Activated CD8-positive, alpha-beta memory T cell treated with anti-CD3 and anti-CD28 coated beads, Interleukin-2, amount 10 ng/mL, durations not matched to agents 7 days and 5 days (primary cell): Measurements from ENCODE around the gene PRXL2A. TPM values are rescaled to one million over a fixed set of nuclear protein-coding genes. Genes with fewer than 3 reads are reported as not detected.
"Not testable (repeated sequence)": the region's sequence is repeated elsewhere in the genome, so short reads cannot be mapped to it uniquely, and the experiment has no call there.

Experiments used
- ATAC-seq: fragments of 150-1000 bp; cut with Tn5 transposase; one replicate; pipeline ENCODE4 v1.10.0; 2021; ENCODE audit warnings: moderate library complexity
- CTCF ChIA-PET: fragments of 350-600 bp; sonication (Branson Sonifier 250); formaldehyde crosslinking; loops from one replicate; lab custom pipeline; 2021; ENCODE audit warnings: antibody characterized with exemption; lab: Charles Lee
- DNase-seq: peaks from one replicate; pipeline ENCODE4 v3.0.0-alpha.2; 2020
- H3K27ac Mint-ChIP-seq: one replicate; pipeline ENCODE4 v1.8.0; 2021; ENCODE audit warnings: mild to moderate bottlenecking, mixed read lengths
- H3K27me3 Mint-ChIP-seq: one replicate; pipeline ENCODE4 v1.8.0; 2021; ENCODE audit warnings: mixed read lengths
- H3K36me3 Mint-ChIP-seq: one replicate; pipeline ENCODE4 v1.8.0; 2021; ENCODE audit warnings: mild to moderate bottlenecking, mixed read lengths
- H3K4me1 Mint-ChIP-seq: one replicate; pipeline ENCODE4 v1.8.0; 2021; ENCODE audit warnings: mixed read lengths
- H3K4me3 Mint-ChIP-seq: one replicate; pipeline ENCODE4 v1.8.0; 2021; ENCODE audit warnings: mild to moderate bottlenecking, moderate library complexity, mixed read lengths
- H3K9me3 Mint-ChIP-seq: one replicate; pipeline ENCODE4 v1.8.0; 2022; ENCODE audit warnings: low read depth, mixed read lengths
- total RNA-seq, 2 experiments: library from RNA; stranded (reverse); gene quantifications; one replicate each; pipeline ENCODE4 v1.2.3, GENCODE V29; 2021

PRXL2A gene
- 10 to 100 TPM in 1 of 2 experiments, 1 to 10 TPM in 1; 8.1 to 12.2 TPM for total RNA-seq

DNA sequence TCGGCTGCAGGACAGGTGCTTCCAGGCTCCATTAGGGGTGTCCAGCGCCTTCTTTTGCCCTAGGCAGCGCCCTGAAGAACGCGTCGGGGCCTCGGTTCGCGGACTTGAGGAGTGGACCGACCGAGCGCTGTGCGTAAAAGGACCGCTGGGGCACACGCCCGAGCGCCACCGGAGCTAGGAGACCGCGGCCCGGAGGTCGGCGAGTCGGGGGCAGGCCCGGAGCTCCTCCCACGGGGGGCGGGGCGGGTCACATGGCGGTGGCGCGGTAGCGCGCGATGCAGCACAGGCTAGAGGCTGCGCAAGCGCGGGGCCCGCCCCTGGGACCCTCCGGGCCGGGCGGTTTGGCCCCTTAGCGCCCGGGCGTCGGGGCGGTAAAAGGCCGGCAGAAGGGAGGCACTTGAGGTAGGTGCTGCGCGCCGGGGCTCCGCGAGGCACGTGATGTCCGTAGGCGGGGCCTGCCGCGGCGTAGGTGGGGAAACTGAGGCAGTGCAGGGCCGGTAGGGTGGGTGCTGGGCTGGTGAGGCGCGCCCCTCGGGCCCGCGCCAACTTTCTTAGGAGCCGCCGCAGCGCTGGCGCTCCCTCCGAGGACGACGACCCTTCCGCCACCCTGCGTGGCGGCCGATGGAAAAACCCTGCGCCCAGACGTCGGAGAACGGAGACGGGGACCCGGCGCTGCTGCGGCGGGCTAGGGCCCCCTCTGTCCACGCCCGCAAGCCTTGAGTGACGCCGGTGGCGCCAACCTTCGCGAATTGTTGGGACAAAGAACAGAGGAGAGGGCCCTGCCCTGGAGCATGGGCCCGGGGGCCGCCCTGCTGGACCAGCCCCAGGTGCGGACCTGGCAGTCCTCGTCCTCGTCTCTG is at the start of gene PRXL2A:
TSS of gene PRXL2A (plus strand) at position 310 of the 860 bp plus-strand sequence. CDS start 11,917 bp downstream, outside the sequence.
- Mint-ChIP-seq H3K9me3 (no peaks in the 10 kb centered on the region), H3K27me3 (peaks cover 19% of the 10 kb centered on the region), H3K27ac (no peak within 1 kb of the TSS), H3K36me3 (no peaks in the 10 kb centered on the region), H3K4me1 (peaks cover 11% of the 10 kb centered on the region), H3K4me3 (peak within 1 kb of the TSS; percentile 69)
- CTCF ChIA-PET, result interaction anchor here (0.8 to 2.3 kb wide), 11 partner anchors 11 to 148 kb away, joined by 3 to 15 read pairs (median 3); no protein-coding TSS in a partner anchor
- ATAC-seq (peak; percentile 99), DNase-seq (peak; percentile 87)

- H3K4me1 Mint-ChIP-seq, CTCF ChIA-PET, H3K4me3 Mint-ChIP-seq, H3K27ac Mint-ChIP-seq, ATAC-seq, H3K9me3 Mint-ChIP-seq, H3K36me3 Mint-ChIP-seq, DNase-seq: not testable (repeated sequence)
- peaks cover 50% of the 10 kb centered on the region for H3K27me3 Mint-ChIP-seq
Measured at GRCh38 chr10:80358925-80359324, 49.4 kb upstream of the PRXL2A start.

GRCh38 chr10:80359644-80360043 is 48.7 kb upstream of the PRXL2A start:
- no peak overlapping the region for H3K4me3 Mint-ChIP-seq
- H3K4me1 Mint-ChIP-seq, result peaks cover 8% of the 10 kb centered on the region
- CTCF ChIA-PET, result no interaction called here
- no peaks in the 10 kb centered on the region for H3K36me3 Mint-ChIP-seq
- no peak overlapping the region for H3K27ac Mint-ChIP-seq
- no peaks in the 10 kb centered on the region for H3K9me3 Mint-ChIP-seq
- ATAC-seq (no peak), DNase-seq (no peak)
- H3K27me3 Mint-ChIP-seq, result peaks cover 51% of the 10 kb centered on the region

GRCh38 chr10:80365510-80365909 is 42.8 kb upstream of the PRXL2A start:
- H3K36me3 Mint-ChIP-seq, result peaks cover 7% of the 10 kb centered on the region
- H3K27ac Mint-ChIP-seq, result no peak overlapping the region
- peaks cover 7% of the 10 kb centered on the region for H3K9me3 Mint-ChIP-seq
- H3K4me3 Mint-ChIP-seq, result no peak overlapping the region
- CTCF ChIA-PET, result no interaction called here
- ATAC-seq (no peak), DNase-seq (no peak)
- no peaks in the 10 kb centered on the region for H3K4me1 Mint-ChIP-seq
- peaks cover 22% of the 10 kb centered on the region for H3K27me3 Mint-ChIP-seq

DNA sequence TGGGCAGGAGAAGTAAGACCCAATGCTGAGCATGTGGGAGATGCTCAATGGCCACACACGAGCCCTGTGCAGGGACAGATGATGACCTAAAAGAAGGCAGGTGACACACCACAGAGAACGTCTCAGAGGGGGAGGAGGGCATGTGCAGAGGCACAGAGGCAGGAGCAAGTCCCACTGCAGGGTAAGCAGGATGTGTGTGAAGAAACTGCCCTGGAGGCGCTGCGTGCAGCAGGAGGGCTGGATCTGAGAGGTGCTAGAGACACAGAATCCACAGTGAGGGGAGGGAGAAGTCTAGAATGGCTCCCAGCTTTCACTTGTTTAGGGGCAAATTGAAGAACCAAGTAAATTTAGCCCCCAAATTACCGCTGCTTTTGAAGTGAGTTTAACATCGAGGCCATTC is 36.9 kb upstream of the PRXL2A start:
- H3K4me3 Mint-ChIP-seq, result no peak overlapping the region
- ATAC-seq (no peak), DNase-seq (no peak)
- CTCF ChIA-PET, result no interaction called here
- H3K27ac Mint-ChIP-seq, result no peak overlapping the region
- H3K36me3 Mint-ChIP-seq, result peaks cover 7% of the 10 kb centered on the region
- no peaks in the 10 kb centered on the region for H3K4me1 Mint-ChIP-seq
- H3K27me3 Mint-ChIP-seq, result peaks cover 10% of the 10 kb centered on the region
- H3K9me3 Mint-ChIP-seq, result peaks cover 7% of the 10 kb centered on the region

DNA sequence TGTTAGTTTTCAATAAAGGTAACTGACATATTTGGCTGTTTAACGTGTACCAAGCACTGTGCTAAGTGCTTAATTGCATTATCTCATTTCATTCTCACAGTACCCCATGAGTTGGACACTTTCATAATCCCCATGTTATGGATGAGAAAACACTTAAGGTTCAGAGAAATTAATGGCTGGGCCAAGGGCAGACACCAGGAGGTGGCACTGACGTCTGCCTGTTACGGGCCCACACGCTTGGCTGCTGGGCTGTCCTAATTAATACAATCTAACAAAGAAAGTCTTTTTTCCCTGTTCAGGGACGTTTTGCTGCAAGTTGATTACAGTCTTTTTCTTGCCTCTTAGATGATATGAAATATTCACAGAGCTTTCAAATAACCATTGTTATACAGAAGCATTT is 35.7 kb upstream of the PRXL2A start:
- DNase-seq, result no peak
- no peak for ATAC-seq
- Mint-ChIP-seq H3K36me3 (peaks cover 4% of the 10 kb centered on the region), H3K27me3 (peaks cover 14% of the 10 kb centered on the region), H3K27ac (no peak overlapping the region), H3K4me3 (no peak overlapping the region), H3K9me3 (peaks cover 4% of the 10 kb centered on the region), H3K4me1 (peaks cover 1% of the 10 kb centered on the region)
- CTCF ChIA-PET, result interaction anchor here (0.6 to 1.0 kb wide), 2 partner anchors 7 to 231 kb away, joined by 3 read pairs; no protein-coding TSS in a partner anchor

GRCh38 chr10:80373502-80373901 is 34.8 kb upstream of the PRXL2A start:
- DNase-seq (no peak), ATAC-seq (no peak)
- CTCF ChIA-PET, result no interaction called here
- Mint-ChIP-seq H3K4me1 (peaks cover 6% of the 10 kb centered on the region), H3K27me3 (peaks cover 10% of the 10 kb centered on the region), H3K9me3 (no peaks in the 10 kb centered on the region), H3K4me3 (no peak overlapping the region), H3K36me3 (no peaks in the 10 kb centered on the region), H3K27ac (no peak overlapping the region)

DNA sequence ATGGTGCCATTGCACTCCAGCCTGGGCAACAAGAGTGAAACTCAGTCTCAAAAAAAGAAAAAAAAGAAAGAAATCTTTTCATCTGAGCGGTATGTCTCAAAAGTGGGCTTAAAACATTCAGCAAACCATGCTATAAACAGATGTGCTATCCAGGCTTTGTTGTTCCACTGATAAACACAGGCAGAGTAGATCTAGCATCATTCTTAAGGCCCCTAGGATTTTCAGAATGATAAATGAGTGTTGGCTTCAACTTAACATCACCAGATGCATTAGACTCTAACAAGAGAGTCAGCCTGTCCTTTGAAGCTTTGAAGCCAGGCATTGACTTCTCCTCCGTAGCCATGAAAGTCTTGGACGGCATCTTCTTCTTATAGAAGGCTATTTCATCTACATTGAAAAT is 28.6 kb upstream of the PRXL2A start:
- no peaks in the 10 kb centered on the region for H3K9me3 Mint-ChIP-seq
- H3K36me3 Mint-ChIP-seq, result no peaks in the 10 kb centered on the region
- H3K27me3 Mint-ChIP-seq, result peaks cover 18% of the 10 kb centered on the region
- peaks cover 15% of the 10 kb centered on the region for H3K4me1 Mint-ChIP-seq
- no peak for ATAC-seq
- no peak overlapping the region for H3K27ac Mint-ChIP-seq
- DNase-seq, result no peak
- H3K4me3 Mint-ChIP-seq, result no peak overlapping the region
- CTCF ChIA-PET, result interaction anchor here (1.0 to 4.7 kb wide), 4 partner anchors 7 to 205 kb away, joined by 3 to 36 read pairs (median 6); no protein-coding TSS in a partner anchor

DNA sequence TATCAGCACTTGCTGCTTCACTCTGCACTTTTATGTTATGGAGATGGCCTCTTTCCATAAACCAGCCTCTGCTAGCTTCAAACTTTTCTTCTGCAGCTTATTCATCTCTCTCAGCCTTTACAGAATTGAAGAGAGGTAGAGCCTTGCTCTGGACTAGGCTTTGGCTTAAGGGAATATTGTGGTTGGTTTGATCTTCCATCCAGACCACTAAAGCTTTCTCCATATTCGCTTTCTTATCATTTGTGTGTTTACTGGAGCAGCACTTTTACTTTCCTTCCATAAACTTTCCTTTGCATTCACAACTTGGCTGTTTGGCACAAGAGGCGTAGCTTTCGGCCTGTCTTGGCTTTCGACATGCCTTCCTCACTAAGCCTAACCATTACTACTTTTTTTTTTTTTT is 28.2 kb upstream of the PRXL2A start:
- no peak overlapping the region for H3K27ac Mint-ChIP-seq
- CTCF ChIA-PET, result interaction anchor here (0.6 to 4.7 kb wide), 5 partner anchors 8 to 1899 kb away, joined by 3 to 36 read pairs (median 3); no protein-coding TSS in a partner anchor
- no peak for DNase-seq
- H3K36me3 Mint-ChIP-seq, result no peaks in the 10 kb centered on the region
- H3K4me1 Mint-ChIP-seq, result peaks cover 15% of the 10 kb centered on the region
- peaks cover 18% of the 10 kb centered on the region for H3K27me3 Mint-ChIP-seq
- no peak overlapping the region for H3K4me3 Mint-ChIP-seq
- no peak for ATAC-seq
- no peaks in the 10 kb centered on the region for H3K9me3 Mint-ChIP-seq

- peak; percentile 59 for ATAC-seq
- CTCF ChIA-PET, result interaction anchor here (0.7 to 4.7 kb wide), 9 partner anchors 9 to 168 kb away, joined by 3 to 36 read pairs (median 4); partner anchors contain the start of gene PRXL2A
- peak; percentile 72 for DNase-seq
- Mint-ChIP-seq H3K4me3 (no peak overlapping the region), H3K36me3 (no peaks in the 10 kb centered on the region), H3K27ac (no peak overlapping the region), H3K27me3 (peaks cover 13% of the 10 kb centered on the region), H3K9me3 (no peaks in the 10 kb centered on the region), H3K4me1 (peaks cover 14% of the 10 kb centered on the region)
Measured at GRCh38 chr10:80382989-80383388, 25.4 kb upstream of the PRXL2A start.

DNA sequence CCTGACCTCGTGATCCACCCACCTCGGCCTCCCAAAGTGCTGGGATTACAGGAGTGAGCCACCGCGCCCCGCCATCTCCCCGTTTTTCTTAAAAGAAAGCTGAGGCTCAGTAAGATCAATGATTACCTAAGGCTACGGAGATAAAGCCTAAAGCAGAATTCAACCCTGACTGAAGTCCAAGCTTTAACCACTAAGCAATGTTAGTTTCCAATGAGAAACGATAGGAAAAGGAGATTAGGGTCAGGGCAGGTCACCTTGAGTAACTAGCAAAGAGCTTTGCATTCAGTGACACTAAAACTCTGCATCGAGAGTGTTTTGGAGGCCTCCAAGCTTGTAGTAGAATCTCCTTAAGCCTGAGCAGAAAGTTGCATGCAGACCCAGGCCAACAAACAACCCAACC is 17.6 kb upstream of the PRXL2A start:
- Mint-ChIP-seq H3K27ac (no peak overlapping the region), H3K9me3 (no peaks in the 10 kb centered on the region), H3K36me3 (no peaks in the 10 kb centered on the region), H3K4me1 (no peaks in the 10 kb centered on the region), H3K4me3 (no peak overlapping the region), H3K27me3 (peaks cover 13% of the 10 kb centered on the region)
- CTCF ChIA-PET, result interaction anchor here (0.7 to 1.7 kb wide), 2 partner anchors 13 to 830 kb away, joined by 3 to 7 read pairs; no protein-coding TSS in a partner anchor
- ATAC-seq, result no peak
- DNase-seq, result no peak

- H3K4me3 Mint-ChIP-seq, result no peak overlapping the region
- H3K4me1 Mint-ChIP-seq, result no peaks in the 10 kb centered on the region
- H3K27ac Mint-ChIP-seq, result no peak overlapping the region
- no peaks in the 10 kb centered on the region for H3K36me3 Mint-ChIP-seq
- DNase-seq (no peak), ATAC-seq (no peak)
- H3K27me3 Mint-ChIP-seq, result peaks cover 11% of the 10 kb centered on the region
- CTCF ChIA-PET, result interaction anchor here (1.4 kb wide), 1 partner anchor 10 kb away, joined by 4 read pairs; no protein-coding TSS in a partner anchor
- no peaks in the 10 kb centered on the region for H3K9me3 Mint-ChIP-seq
Measured at GRCh38 chr10:80392250-80392649, 16.1 kb upstream of the PRXL2A start.

DNA sequence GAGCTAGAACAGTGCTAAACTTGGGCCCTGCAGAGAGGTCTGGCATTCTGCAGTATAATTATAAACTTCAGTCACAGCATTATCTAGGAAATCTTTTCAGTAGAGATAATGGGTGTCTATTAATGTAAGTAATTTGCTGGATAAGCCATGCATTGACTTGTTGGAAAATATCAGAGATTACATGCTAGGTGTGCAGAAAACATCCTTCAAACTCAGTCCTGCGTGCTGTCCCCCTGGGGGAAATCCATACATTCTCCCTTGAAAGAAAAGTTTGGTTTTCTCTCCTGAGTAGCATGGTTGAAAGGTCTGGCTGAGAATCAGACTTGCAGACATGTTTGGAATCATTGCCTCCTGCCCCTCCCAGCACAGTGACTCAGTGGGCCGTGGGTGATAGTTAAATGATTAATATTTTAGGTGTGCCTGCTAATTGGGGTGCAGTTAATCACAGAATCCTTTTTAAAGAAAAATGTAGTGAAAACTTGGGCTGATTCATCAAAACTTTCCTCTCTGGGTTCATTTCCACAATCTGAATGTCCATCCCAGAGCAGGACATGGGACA is 13.9 kb upstream of the PRXL2A start:
- Mint-ChIP-seq H3K36me3 (no peaks in the 10 kb centered on the region), H3K27ac (no peak overlapping the region)

More for the DNA sequence above, 13.9 kb upstream of the PRXL2A start:
- no peaks in the 10 kb centered on the region for H3K9me3 Mint-ChIP-seq
- H3K4me3 Mint-ChIP-seq, result no peak overlapping the region
- no peak for ATAC-seq
- no peaks in the 10 kb centered on the region for H3K4me1 Mint-ChIP-seq
- DNase-seq, result no peak
- CTCF ChIA-PET, result interaction anchor here (1.2 kb wide), 1 partner anchor 27 kb away, joined by 3 read pairs; no protein-coding TSS in a partner anchor
- H3K27me3 Mint-ChIP-seq, result peaks cover 15% of the 10 kb centered on the region
